ENCODE results near the gene SORBS2. TPM values are rescaled to one million over a fixed set of nuclear protein-coding genes. Genes with fewer than 3 reads are reported as not detected.

The SORBS2 gene
- total RNA-seq, 4 donors from 2014 or later: 640 to 1,569 (median 1,016) TPM

DNA sequence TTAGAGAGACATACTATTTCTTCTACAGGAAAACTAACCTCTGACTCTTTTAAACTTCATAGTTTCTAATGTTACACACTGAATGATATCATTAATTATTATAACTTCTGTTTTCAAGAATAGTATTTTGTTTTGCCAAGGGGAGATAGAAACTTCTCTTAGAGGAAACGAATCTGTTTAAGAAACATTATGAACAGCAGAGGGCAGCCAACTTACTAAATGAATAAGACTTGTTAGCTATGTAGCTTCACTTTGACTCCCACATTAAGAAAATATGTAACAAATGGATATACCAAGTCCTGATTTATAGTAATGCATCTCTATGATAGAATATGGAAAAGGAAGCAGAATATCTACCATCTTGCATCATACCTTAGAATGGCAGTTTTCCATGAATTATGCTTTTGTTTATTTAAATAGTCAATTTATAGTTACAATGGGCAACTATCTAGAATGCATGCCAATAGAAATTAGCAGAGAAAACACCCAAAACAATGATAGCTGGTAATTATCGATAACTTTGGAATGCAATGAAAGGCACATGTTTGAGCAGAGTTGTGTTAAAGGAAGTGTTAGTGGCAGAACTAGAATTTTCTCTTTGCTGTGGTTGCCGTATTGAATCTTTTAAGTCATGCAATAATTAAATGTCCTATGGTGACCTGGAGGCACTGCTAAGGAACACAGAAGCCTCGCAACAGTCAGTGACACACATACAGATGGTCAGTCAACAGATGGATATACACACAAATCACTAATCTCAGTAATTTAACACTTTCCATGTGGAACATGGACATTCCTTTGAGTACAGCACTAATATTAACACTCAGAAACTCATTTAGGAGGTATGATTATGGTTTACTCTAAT lies 171.0 kb downstream of the SORBS2 start:
- Histone ChIP-seq H3K36me3 (peaks cover 8 to 39% of the 10 kb centered on the region in 2 donors), H3K4me3 (no peak overlapping the region), H3K4me1 (peaks cover 0 to 22% (median 4%) of the 10 kb centered on the region in 3 donors), H3K27ac (peak overlapping the region in 2 of 4 donors; percentile 15 to 42), H3K9me3 (no peaks in the 10 kb centered on the region), H3K27me3 (no peaks in the 10 kb centered on the region)
- 43 to 45% methylated on average over 4 of the region's 4 CpGs for WGBS, 2 donors (ENCODE audit: low coverage in 1 of 2)
- peak; percentile 18 to 64 (median 52) for TF ChIP-seq CTCF (IDR thresholded peaks at IDR 0.05)
- no peak for TF ChIP-seq POLR2AphosphoS5 (IDR thresholded peaks at IDR 0.05)
- no peak for ATAC-seq

- ATAC-seq: peak; percentile 35
- Histone ChIP-seq H3K4me3 (peak overlapping the region in 1 of 2 donors; percentile 21), H3K9me3 (peaks cover 0 to 6% (median 0%) of the 10 kb centered on the region in 3 donors), H3K27ac (peak overlapping the region in 2 of 4 donors; percentile 20 to 30), H3K27me3 (no peaks in the 10 kb centered on the region), H3K4me1 (peaks cover 4 to 29% (median 5%) of the 10 kb centered on the region in 3 donors), H3K36me3 (peaks cover 0 to 16% of the 10 kb centered on the region in 2 donors)
- 36 to 71% methylated on average over 7 to 8 of the region's 41 CpGs for WGBS, 2 donors (ENCODE audit: low coverage in 1 of 2)
- no peak for TF ChIP-seq POLR2AphosphoS5 (IDR thresholded peaks at IDR 0.05)
- TF ChIP-seq CTCF (IDR thresholded peaks at IDR 0.05): no peak
- no peak for TF ChIP-seq POLR2A (IDR thresholded peaks at IDR 0.05)
- TF ChIP-seq EP300 (IDR thresholded peaks at IDR 0.05): no peak
Observed at GRCh38 chr4:185638548-185639301, 173.3 kb downstream of the SORBS2 start.

DNA sequence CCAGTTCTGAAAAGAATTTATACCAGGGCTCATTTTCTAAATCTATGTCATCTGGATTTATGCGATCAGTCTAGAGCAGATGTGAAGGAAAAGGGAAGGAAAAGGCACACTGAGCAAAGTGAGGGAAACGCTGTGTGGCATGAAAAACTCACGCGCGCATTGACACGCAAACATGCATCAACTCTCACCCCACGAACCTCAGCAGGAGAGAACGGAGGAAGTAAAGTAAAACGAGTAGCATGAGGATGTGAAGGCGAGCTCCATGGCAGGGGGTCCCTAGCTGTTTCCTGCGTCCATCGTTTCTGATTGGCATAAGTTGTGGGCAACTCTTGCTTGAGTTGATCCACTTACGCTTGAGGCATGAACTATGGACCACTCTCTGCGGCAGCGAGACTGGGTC lies 173.9 kb downstream of the SORBS2 start:
- TF ChIP-seq POLR2A (IDR thresholded peaks at IDR 0.05) (no peak), EP300 (IDR thresholded peaks at IDR 0.05) (no peak), POLR2AphosphoS5 (IDR thresholded peaks at IDR 0.05) (no peak), CTCF (IDR thresholded peaks at IDR 0.05) (no peak)
- Histone ChIP-seq H3K27ac (peak overlapping the region in 1 of 4 donors; percentile 20), H3K4me1 (peaks cover 4 to 29% (median 5%) of the 10 kb centered on the region in 3 donors), H3K4me3 (no peak overlapping the region), H3K27me3 (no peaks in the 10 kb centered on the region), H3K36me3 (peaks cover 0 to 10% of the 10 kb centered on the region in 2 donors), H3K9me3 (peaks cover 0 to 6% (median 0%) of the 10 kb centered on the region in 3 donors)
- ATAC-seq: no peak
- WGBS, 2 donors (ENCODE audit: low coverage in 1 of 2): 81 to 88% methylated on average over 11 to 15 of the region's 15 CpGs

DNA sequence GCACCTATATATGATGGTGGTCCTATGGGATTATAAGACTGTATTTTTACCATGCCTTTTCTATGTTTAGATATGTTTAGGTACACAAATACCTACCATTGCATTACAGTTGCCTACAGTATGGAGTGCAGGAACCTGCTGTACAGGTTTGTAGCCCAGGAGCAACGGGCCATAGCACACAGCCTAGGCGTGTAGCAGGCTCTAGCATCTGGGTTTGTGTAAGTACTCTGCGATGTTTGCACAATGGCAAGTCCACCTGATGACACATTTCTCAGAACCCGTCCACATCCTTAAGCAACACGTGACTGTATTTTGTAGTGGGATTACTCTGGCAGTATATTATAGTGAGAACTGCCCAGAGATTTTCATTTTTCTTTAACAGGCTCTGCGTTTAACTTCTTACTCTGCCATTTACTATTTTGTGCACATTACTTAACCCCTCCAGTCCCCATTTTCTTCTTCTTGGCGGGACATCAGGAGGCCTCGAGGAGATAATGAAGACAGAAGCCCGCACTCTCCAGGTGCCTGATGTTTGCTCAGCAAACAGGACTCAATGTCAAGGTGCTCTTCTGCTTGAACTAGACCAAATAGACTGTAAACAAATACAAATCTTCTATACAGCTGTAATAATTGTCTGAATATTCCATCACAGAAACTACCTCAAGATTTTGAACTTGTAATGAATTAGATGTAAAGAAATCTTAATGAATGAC lies 174.7 kb downstream of the SORBS2 start:
- no peak for TF ChIP-seq CTCF (IDR thresholded peaks at IDR 0.05)
- TF ChIP-seq EP300 (IDR thresholded peaks at IDR 0.05): no peak
- TF ChIP-seq POLR2AphosphoS5 (IDR thresholded peaks at IDR 0.05): peak; percentile 29
- TF ChIP-seq POLR2A (IDR thresholded peaks at IDR 0.05): no peak
- Histone ChIP-seq H3K27me3 (no peaks in the 10 kb centered on the region), H3K4me3 (no peak overlapping the region), H3K4me1 (peaks cover 4 to 29% (median 5%) of the 10 kb centered on the region in 3 donors), H3K36me3 (peaks cover 0 to 8% of the 10 kb centered on the region in 2 donors), H3K27ac (no peak overlapping the region), H3K9me3 (peaks cover 0 to 6% (median 0%) of the 10 kb centered on the region in 3 donors)
- WGBS, 2 donors (ENCODE audit: low coverage in 1 of 2): 87 to 89% methylated on average over 6 to 9 of the region's 9 CpGs
- no peak for ATAC-seq

All from gastroesophageal sphincter (tissue), 4 donors.